Peyer's patch (tissue), 4 donors: ENCODE measurements around the gene DDX20.

Experiments
- POLR2A ChIP-seq, 2 donors: fragments of 450-650 bp; IDR thresholded peaks; one replicate each; pipeline ENCODE4 v1.5.1; 2017; ENCODE audit warnings: antibody characterized with exemption in 2 of 2, mild to moderate bottlenecking in 2 of 2, moderate library complexity in 2 of 2
- TF ChIP-seq, protein P1 (sequence below), 6 experiments: fragments of 450-650 bp in 4 of 6; fragments of 200-600 bp in 2 of 6; sonication (generic) in 1 of 6; IDR thresholded peaks; one replicate each; pipeline ENCODE4 v1.5.1; 2017 to 2019; ENCODE audit warnings: antibody characterized with exemption in 6 of 6, mild to moderate bottlenecking in 3 of 6, moderate library complexity in 1 of 6

DNA sequence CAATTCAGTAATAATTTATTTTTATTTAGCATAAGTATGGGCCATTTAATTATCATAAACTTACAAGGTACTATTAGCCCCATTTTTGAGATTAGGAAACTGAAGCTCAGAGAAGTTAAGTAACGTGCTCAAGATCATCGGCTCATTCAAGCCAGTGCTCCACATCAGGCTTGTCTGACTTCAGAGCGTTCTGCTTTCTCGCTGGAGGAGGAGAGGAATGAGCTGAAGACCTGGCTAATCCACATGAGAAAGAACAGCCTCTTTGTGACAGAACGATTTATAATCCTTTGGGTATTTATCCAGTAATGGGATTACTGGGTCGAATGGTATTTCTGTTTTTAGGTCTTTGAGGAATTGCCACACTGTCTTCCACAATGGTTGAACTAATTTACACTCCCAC lies 39.7 kb downstream of the DDX20 start:
- TF ChIP-seq, protein P1, sequence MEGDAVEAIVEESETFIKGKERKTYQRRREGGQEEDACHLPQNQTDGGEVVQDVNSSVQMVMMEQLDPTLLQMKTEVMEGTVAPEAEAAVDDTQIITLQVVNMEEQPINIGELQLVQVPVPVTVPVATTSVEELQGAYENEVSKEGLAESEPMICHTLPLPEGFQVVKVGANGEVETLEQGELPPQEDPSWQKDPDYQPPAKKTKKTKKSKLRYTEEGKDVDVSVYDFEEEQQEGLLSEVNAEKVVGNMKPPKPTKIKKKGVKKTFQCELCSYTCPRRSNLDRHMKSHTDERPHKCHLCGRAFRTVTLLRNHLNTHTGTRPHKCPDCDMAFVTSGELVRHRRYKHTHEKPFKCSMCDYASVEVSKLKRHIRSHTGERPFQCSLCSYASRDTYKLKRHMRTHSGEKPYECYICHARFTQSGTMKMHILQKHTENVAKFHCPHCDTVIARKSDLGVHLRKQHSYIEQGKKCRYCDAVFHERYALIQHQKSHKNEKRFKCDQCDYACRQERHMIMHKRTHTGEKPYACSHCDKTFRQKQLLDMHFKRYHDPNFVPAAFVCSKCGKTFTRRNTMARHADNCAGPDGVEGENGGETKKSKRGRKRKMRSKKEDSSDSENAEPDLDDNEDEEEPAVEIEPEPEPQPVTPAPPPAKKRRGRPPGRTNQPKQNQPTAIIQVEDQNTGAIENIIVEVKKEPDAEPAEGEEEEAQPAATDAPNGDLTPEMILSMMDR (IDR thresholded peaks at IDR 0.05) = no peak
- no peak for TF ChIP-seq POLR2A (IDR thresholded peaks at IDR 0.05)
